Measurements from ENCODE around the gene LRRC18.

Gene LRRC18

DNA sequence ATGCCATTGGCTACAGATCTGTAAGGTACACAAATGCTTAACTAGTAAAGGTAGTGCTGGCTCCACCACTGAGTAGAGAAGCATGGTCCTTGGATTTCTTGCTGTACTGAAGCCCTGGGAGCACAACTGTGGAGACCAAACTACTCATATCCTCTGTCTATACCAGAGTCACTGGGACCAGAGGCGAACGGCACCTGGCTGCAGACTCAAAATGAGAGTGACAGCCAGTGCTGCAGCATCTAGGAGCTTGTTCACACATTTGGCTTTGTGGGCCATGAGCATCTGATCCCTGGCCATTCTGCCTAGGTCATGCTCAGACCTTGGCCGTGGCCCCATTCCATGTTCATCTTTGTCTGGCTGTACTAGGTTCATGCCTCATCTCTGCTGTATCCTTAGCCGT lies 31.9 kb downstream of the LRRC18 start:
- no peaks in the 10 kb centered on the region for H3K27me3 ChIP-seq (ENCODE audit: control insufficient read depth, insufficient read depth, low read length)
- no peaks in the 10 kb centered on the region for H3K9me3 ChIP-seq (ENCODE audit: control insufficient read depth, insufficient read depth, low read depth, low read length)
- H3K4me3 ChIP-seq (ENCODE audit: low read depth, low read length), result no peak overlapping the region
- H3K27ac ChIP-seq (ENCODE audit: low read depth, low read length), result no peak overlapping the region
- H3K36me3 ChIP-seq (ENCODE audit: control insufficient read depth, insufficient read depth, low read length), result no peaks in the 10 kb centered on the region
- no peak overlapping the region for H3K9ac ChIP-seq (ENCODE audit: low read length)
- no peaks in the 10 kb centered on the region for H3K4me1 ChIP-seq (ENCODE audit: control insufficient read depth, insufficient read depth, low read length)

DNA sequence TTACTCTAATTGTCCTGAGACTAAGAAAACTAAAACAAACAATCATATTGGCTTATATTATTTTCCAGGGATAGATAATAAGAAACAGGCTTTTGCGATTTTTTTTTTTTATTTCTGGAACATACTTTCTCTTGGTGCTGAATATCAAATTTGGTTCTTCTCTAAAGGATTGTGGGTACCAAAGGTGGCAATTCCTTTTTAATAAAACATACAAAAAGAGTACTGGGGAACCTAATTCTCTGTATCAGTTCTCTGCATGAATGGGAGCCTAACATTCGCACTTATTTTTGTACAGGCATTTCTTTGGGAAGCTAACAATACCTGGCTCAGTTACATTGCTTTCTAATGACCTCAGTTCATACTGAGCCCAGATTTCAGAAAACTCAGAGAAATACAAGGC lies 32.8 kb downstream of the LRRC18 start:
- H3K9ac ChIP-seq (ENCODE audit: low read length), result no peak overlapping the region
- no peaks in the 10 kb centered on the region for H3K36me3 ChIP-seq (ENCODE audit: control insufficient read depth, insufficient read depth, low read length)
- no peak overlapping the region for H3K4me3 ChIP-seq (ENCODE audit: low read depth, low read length)
- H3K9me3 ChIP-seq (ENCODE audit: control insufficient read depth, insufficient read depth, low read depth, low read length), result no peaks in the 10 kb centered on the region
- H3K27ac ChIP-seq (ENCODE audit: low read depth, low read length), result no peak overlapping the region
- H3K27me3 ChIP-seq (ENCODE audit: control insufficient read depth, insufficient read depth, low read length), result no peaks in the 10 kb centered on the region
- no peaks in the 10 kb centered on the region for H3K4me1 ChIP-seq (ENCODE audit: control insufficient read depth, insufficient read depth, low read length)

DNA sequence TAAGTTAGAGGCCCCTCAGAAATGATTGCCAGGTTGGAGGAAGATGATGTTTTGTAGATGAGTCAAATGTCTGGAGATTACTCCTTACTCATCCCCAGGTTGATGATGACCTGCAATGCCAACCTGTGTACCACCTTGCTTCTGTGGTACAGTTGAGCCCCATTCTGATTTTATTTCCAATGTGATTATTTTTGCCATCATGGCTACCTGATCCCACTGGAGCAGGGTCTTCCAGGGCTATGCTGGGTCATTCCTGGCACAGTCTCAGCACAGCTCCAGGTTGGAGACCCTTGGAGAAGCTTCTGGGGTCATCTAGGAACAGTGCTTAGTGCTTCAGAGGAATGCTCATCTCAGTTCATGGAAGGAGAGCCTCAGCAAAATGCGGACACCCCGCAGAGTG lies 34.3 kb downstream of the LRRC18 start:
- no peaks in the 10 kb centered on the region for H3K36me3 ChIP-seq (ENCODE audit: control insufficient read depth, insufficient read depth, low read length)
- H3K27me3 ChIP-seq (ENCODE audit: control insufficient read depth, insufficient read depth, low read length), result no peaks in the 10 kb centered on the region
- no peak overlapping the region for H3K4me3 ChIP-seq (ENCODE audit: low read depth, low read length)

DNA sequence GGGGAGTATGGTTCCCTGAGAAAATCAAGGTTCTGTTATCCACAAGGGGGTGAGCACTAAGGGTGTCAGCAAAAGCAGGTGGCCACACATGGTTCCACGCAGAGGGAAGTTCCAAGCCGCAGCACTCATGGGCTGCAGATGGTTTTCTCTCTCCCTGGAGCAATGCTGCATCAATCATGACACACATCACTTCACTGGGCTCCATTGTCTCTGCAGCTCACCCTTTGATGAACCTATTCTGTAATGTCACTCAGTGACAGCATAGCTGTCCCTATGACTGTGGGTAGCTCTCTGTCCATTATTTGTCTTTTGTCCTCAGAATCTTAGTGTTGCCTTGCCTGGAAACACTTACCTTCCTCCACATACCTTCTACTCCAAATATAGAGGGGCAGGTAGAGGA lies 34.8 kb downstream of the LRRC18 start:
- Histone ChIP-seq H3K27ac (ENCODE audit: low read depth, low read length) (no peak overlapping the region), H3K4me3 (ENCODE audit: low read depth, low read length) (no peak overlapping the region), H3K27me3 (ENCODE audit: control insufficient read depth, insufficient read depth, low read length) (no peaks in the 10 kb centered on the region), H3K9ac (ENCODE audit: low read length) (no peak overlapping the region), H3K9me3 (ENCODE audit: control insufficient read depth, insufficient read depth, low read depth, low read length) (no peaks in the 10 kb centered on the region), H3K4me1 (ENCODE audit: control insufficient read depth, insufficient read depth, low read length) (no peaks in the 10 kb centered on the region), H3K36me3 (ENCODE audit: control insufficient read depth, insufficient read depth, low read length) (no peaks in the 10 kb centered on the region)

More for the DNA sequence above, 34.3 kb downstream of the LRRC18 start:
- no peaks in the 10 kb centered on the region for H3K9me3 ChIP-seq (ENCODE audit: control insufficient read depth, insufficient read depth, low read depth, low read length)
- H3K27ac ChIP-seq (ENCODE audit: low read depth, low read length), result no peak overlapping the region
- no peaks in the 10 kb centered on the region for H3K4me1 ChIP-seq (ENCODE audit: control insufficient read depth, insufficient read depth, low read length)
- H3K9ac ChIP-seq (ENCODE audit: low read length), result no peak overlapping the region

DNA sequence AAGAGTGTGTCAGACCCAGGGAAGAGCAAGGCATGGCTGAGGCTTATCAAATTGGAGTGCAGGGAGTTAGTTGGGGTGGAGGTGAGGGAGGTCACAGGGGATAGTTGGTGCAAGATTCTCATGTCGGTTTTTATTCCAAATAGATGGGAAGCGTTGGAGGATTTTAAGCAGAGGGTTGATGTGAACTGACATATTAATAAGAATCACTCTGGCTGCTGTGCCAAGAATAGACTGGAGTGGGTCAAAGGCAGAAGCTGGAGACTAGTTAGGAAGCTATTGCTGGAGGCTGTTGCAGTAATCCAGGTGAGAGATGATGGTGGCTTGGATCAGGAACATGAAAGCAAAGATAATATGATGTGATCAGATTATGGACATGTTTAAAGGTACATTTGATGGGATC lies 36.5 kb downstream of the LRRC18 start:
- H3K27ac ChIP-seq (ENCODE audit: low read depth, low read length), result no peak overlapping the region
- H3K9ac ChIP-seq (ENCODE audit: low read length), result no peak overlapping the region
- H3K4me1 ChIP-seq (ENCODE audit: control insufficient read depth, insufficient read depth, low read length), result no peaks in the 10 kb centered on the region
- H3K36me3 ChIP-seq (ENCODE audit: control insufficient read depth, insufficient read depth, low read length), result no peaks in the 10 kb centered on the region
- no peak overlapping the region for H3K4me3 ChIP-seq (ENCODE audit: low read depth, low read length)
- H3K9me3 ChIP-seq (ENCODE audit: control insufficient read depth, insufficient read depth, low read depth, low read length), result no peaks in the 10 kb centered on the region
- no peaks in the 10 kb centered on the region for H3K27me3 ChIP-seq (ENCODE audit: control insufficient read depth, insufficient read depth, low read length)

DNA sequence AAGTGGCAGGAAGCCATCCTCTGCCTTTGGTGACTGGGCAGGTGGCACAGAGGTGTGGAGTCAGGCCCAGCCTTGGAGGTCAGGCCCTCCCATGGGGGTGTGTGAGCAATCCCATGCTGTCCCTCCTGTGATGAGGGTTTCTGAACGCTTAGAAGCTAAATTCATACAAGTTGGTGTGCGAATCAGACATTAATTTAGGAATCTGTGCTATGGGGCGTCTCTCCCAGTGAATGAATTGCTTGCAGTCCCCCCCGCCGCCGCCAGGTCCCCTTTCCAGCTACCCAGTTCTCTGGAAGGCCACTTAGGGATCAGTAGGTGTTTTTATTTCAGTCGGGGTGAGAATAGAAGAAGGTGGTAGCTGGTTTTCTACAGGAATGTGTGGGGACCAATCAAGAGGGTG lies 37.5 kb downstream of the LRRC18 start:
- Histone ChIP-seq H3K9me3 (ENCODE audit: control insufficient read depth, insufficient read depth, low read depth, low read length) (no peaks in the 10 kb centered on the region), H3K27me3 (ENCODE audit: control insufficient read depth, insufficient read depth, low read length) (no peaks in the 10 kb centered on the region), H3K9ac (ENCODE audit: low read length) (no peak overlapping the region), H3K4me1 (ENCODE audit: control insufficient read depth, insufficient read depth, low read length) (no peaks in the 10 kb centered on the region), H3K4me3 (ENCODE audit: low read depth, low read length) (no peak overlapping the region), H3K27ac (ENCODE audit: low read depth, low read length) (no peak overlapping the region), H3K36me3 (ENCODE audit: control insufficient read depth, insufficient read depth, low read length) (no peaks in the 10 kb centered on the region)

DNA sequence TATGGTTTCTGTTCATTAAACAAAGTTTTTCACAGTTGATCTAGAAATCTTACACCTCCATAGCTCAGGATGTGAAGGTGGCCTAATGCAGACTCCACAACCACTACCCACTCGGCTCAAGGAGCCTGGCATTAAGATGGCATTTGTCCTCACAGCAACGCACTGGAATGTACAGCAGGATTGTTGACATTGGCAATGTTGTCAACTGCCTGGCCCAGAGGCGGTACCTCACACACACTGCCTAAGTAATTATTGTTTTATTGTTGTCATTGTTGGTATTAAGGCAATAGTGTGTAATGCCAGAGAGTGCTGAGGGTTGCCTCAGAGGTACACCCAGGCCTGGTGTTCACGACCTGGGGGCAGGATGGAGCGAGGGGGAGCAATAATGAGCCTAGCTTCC lies 38.3 kb downstream of the LRRC18 start:
- no peaks in the 10 kb centered on the region for H3K4me1 ChIP-seq (ENCODE audit: control insufficient read depth, insufficient read depth, low read length)
- no peak overlapping the region for H3K9ac ChIP-seq (ENCODE audit: low read length)
- H3K27me3 ChIP-seq (ENCODE audit: control insufficient read depth, insufficient read depth, low read length), result no peaks in the 10 kb centered on the region
- H3K4me3 ChIP-seq (ENCODE audit: low read depth, low read length), result no peak overlapping the region
- no peaks in the 10 kb centered on the region for H3K36me3 ChIP-seq (ENCODE audit: control insufficient read depth, insufficient read depth, low read length)
- H3K27ac ChIP-seq (ENCODE audit: low read depth, low read length), result no peak overlapping the region
- no peaks in the 10 kb centered on the region for H3K9me3 ChIP-seq (ENCODE audit: control insufficient read depth, insufficient read depth, low read depth, low read length)

DNA sequence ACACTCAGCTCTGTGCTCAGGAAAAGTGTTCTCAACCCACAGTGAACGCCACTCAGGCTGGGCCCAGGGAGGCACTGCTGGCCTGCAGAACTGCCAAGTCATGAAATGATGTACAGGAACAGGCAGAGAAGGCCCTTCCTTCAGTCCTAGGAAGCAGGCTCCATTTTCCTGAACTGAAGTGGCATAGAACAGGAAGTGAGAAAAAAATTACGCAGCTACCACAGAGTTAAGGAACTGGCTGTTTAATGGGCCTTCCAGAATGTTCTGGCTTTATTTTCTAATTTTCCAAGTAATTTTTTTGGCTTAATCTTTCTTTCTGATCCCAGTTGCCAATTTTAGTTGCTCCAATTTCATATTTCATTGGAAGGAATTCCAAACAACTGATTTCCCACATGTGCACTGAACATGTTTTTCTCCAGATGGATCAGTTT lies 39.3 kb downstream of the LRRC18 start:
- no peak overlapping the region for H3K4me3 ChIP-seq (ENCODE audit: low read depth, low read length)

DNA sequence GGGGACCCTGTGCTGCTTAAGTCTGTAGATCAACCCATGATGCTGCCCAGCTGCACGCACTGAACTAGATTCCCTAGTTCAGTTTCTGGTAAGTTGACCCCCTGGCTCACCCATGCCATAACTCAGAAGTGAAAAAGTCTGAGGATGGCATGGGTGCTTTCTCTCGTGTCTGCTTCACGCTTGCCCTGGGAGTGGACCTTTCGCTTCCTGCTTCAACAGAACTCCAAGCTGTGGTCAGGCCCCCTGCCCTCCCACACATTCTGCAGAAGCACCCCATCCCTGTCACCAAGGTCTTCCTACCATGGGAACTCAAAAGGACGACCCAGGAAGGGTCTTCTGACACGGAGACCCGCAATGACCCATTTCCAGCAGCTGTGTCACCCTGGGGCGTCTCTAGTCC lies 39.9 kb downstream of the LRRC18 start:
- no peaks in the 10 kb centered on the region for H3K9me3 ChIP-seq (ENCODE audit: control insufficient read depth, insufficient read depth, low read depth, low read length)
- H3K27ac ChIP-seq (ENCODE audit: low read depth, low read length), result no peak overlapping the region
- no peak overlapping the region for H3K9ac ChIP-seq (ENCODE audit: low read length)
- no peaks in the 10 kb centered on the region for H3K4me1 ChIP-seq (ENCODE audit: control insufficient read depth, insufficient read depth, low read length)
- no peaks in the 10 kb centered on the region for H3K36me3 ChIP-seq (ENCODE audit: control insufficient read depth, insufficient read depth, low read length)
- H3K4me3 ChIP-seq (ENCODE audit: low read depth, low read length), result no peak overlapping the region
- H3K27me3 ChIP-seq (ENCODE audit: control insufficient read depth, insufficient read depth, low read length), result no peaks in the 10 kb centered on the region

More for the DNA sequence above, 39.3 kb downstream of the LRRC18 start:
- no peak overlapping the region for H3K9ac ChIP-seq (ENCODE audit: low read length)
- no peak overlapping the region for H3K27ac ChIP-seq (ENCODE audit: low read depth, low read length)
- no peaks in the 10 kb centered on the region for H3K4me1 ChIP-seq (ENCODE audit: control insufficient read depth, insufficient read depth, low read length)
- H3K9me3 ChIP-seq (ENCODE audit: control insufficient read depth, insufficient read depth, low read depth, low read length), result no peaks in the 10 kb centered on the region
- H3K27me3 ChIP-seq (ENCODE audit: control insufficient read depth, insufficient read depth, low read length), result no peaks in the 10 kb centered on the region
- H3K36me3 ChIP-seq (ENCODE audit: control insufficient read depth, insufficient read depth, low read length), result no peaks in the 10 kb centered on the region

DNA sequence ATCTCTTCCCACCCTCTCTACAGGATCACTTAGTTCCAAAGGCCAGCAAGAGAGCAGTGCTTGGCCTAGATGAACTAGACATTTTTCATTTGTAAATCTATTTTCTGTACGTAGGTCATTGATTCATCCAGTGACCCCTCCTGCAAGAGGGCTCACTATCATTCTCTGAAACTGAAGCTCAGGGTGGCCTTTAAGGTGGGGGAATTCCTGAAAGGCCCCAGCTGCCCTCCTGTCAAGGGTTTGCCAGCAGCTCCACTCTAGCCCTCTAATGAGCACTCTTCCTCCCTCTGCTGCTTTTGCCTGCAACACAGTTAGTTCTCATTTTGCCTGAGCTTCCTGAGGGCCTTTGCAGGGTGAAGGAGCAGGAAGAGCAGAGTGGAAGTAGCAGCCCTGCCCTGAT lies 41.2 kb downstream of the LRRC18 start:
- H3K9ac ChIP-seq (ENCODE audit: low read length), result no peak overlapping the region
- no peaks in the 10 kb centered on the region for H3K27me3 ChIP-seq (ENCODE audit: control insufficient read depth, insufficient read depth, low read length)
- H3K4me1 ChIP-seq (ENCODE audit: control insufficient read depth, insufficient read depth, low read length), result no peaks in the 10 kb centered on the region
- no peaks in the 10 kb centered on the region for H3K9me3 ChIP-seq (ENCODE audit: control insufficient read depth, insufficient read depth, low read depth, low read length)
- no peaks in the 10 kb centered on the region for H3K36me3 ChIP-seq (ENCODE audit: control insufficient read depth, insufficient read depth, low read length)
- H3K27ac ChIP-seq (ENCODE audit: low read depth, low read length), result no peak overlapping the region
- H3K4me3 ChIP-seq (ENCODE audit: low read depth, low read length), result no peak overlapping the region

DNA sequence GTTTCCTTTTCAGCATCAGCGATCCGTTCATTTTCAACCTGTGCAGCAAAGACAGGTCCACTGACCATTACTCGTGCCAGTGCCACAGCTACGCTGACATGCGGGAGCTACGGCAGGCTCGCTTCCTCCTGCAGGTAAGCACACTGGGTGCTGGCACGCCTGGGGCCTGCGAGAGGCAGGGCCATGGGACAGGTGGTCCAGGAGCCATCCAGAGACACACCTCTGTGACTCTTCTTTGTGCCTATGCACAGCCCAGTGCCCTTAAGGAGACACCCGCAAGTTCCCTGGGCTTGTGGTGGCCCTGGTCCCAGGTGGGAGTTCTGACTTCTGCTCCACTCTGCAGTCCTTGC lies 42.2 kb downstream of the LRRC18 start:
- Histone ChIP-seq H3K36me3 (ENCODE audit: control insufficient read depth, insufficient read depth, low read length) (no peaks in the 10 kb centered on the region), H3K9me3 (ENCODE audit: control insufficient read depth, insufficient read depth, low read depth, low read length) (no peaks in the 10 kb centered on the region), H3K27ac (ENCODE audit: low read depth, low read length) (no peak overlapping the region), H3K9ac (ENCODE audit: low read length) (no peak overlapping the region), H3K27me3 (ENCODE audit: control insufficient read depth, insufficient read depth, low read length) (no peaks in the 10 kb centered on the region), H3K4me3 (ENCODE audit: low read depth, low read length) (no peak overlapping the region), H3K4me1 (ENCODE audit: control insufficient read depth, insufficient read depth, low read length) (no peaks in the 10 kb centered on the region)

DNA sequence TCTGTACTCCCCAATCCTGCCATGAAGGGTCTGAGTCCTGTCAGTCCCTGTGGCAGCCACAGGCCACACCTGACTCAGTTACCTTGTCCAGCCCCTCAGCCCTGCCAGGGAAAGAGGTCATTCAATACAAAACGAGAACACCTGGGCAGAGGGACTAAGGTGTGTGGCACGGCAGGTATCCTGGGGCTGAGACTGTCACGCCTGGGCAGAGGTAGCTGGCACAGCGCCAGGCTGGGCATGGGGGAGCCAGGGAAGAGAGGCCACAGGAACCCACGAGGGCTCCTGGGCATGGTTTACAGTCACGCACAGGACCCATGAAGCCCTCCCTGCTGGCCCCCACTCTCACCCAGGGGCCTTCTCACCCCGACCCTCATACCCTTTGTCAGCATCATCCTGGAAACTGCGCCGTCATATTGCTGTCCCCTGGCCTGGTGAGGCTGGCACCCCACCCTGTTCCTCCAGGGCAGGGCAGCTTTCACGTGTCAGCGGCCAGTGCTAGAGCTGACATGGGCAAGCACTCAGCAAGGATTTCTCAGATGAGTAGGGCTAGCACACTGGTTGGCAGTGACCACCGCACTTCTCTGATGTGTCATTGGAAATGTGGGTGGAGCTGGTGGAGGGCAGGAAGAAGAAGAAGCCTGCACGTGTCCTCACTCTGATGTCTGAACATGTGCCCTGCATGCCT lies 42.7 kb downstream of the LRRC18 start:
- no peaks in the 10 kb centered on the region for H3K4me1 ChIP-seq (ENCODE audit: control insufficient read depth, insufficient read depth, low read length)
- H3K4me3 ChIP-seq (ENCODE audit: low read depth, low read length), result no peak overlapping the region
- H3K27ac ChIP-seq (ENCODE audit: low read depth, low read length), result no peak overlapping the region
- no peaks in the 10 kb centered on the region for H3K9me3 ChIP-seq (ENCODE audit: control insufficient read depth, insufficient read depth, low read depth, low read length)
- H3K36me3 ChIP-seq (ENCODE audit: control insufficient read depth, insufficient read depth, low read length), result no peaks in the 10 kb centered on the region
- H3K27me3 ChIP-seq (ENCODE audit: control insufficient read depth, insufficient read depth, low read length), result no peaks in the 10 kb centered on the region
- H3K9ac ChIP-seq (ENCODE audit: low read length), result no peak overlapping the region

All from HUES6 (cell line).